GM15510 (cell line): ENCODE results near the gene ANKRD2.

Experiments used
- POLR2A ChIP-seq: IDR thresholded peaks from 3 replicates; pipeline ENCODE4 v1.6.1; 2011; ENCODE audit warnings: borderline replicate concordance; ENCODE audit not compliant: insufficient read length; ENCODE audit errors: extremely low read depth

Gene ANKRD2

GRCh38 chr10:97567891-97568290 is 4.7 kb upstream of the ANKRD2 start:
- TF ChIP-seq POLR2A, result no peak

- TF ChIP-seq POLR2A, result no peak
Measured at GRCh38 chr10:97570146-97570788, 2.3 kb upstream of the ANKRD2 start.

GRCh38 chr10:97570789-97571471 is 1.6 kb upstream of the ANKRD2 start:
- TF ChIP-seq POLR2A, result no peak

GRCh38 chr10:97571622-97572021 is 957 bp upstream of the ANKRD2 start:
- TF ChIP-seq POLR2A, result no peak

GRCh38 chr10:97573021-97573420 is 442 bp downstream of the ANKRD2 start:
- TF ChIP-seq POLR2A, result no peak

- no peak for TF ChIP-seq POLR2A
Measured at GRCh38 chr10:97573672-97574071, 1.1 kb downstream of the ANKRD2 start.

- no peak for TF ChIP-seq POLR2A
Measured at GRCh38 chr10:97574374-97575126, 2.0 kb downstream of the ANKRD2 start.

GRCh38 chr10:97575127-97575668 is 2.6 kb downstream of the ANKRD2 start:
- no peak for TF ChIP-seq POLR2A

- no peak for TF ChIP-seq POLR2A
Measured at GRCh38 chr10:97577701-97578100, 5.1 kb downstream of the ANKRD2 start.

GRCh38 chr10:97578171-97578844 is 5.7 kb downstream of the ANKRD2 start:
- no peak for TF ChIP-seq POLR2A

GRCh38 chr10:97580421-97581367 is 8.1 kb downstream of the ANKRD2 start:
- TF ChIP-seq POLR2A, result no peak

GRCh38 chr10:97582169-97582568 is 9.6 kb downstream of the ANKRD2 start:
- TF ChIP-seq POLR2A, result no peak

GRCh38 chr10:97583476-97583875 is 10.9 kb downstream of the ANKRD2 start:
- TF ChIP-seq POLR2A, result no peak
